DOHH2 (cell line): ENCODE measurements around the gene KRTAP5-6.

ENCODE experiments used
- H3F3A ChIP-seq: fragments of 200-600 bp; sonication (generic), shearing (Covaris generic); 2 replicates; pipeline ENCODE4 v1.6.0; 2016; ENCODE audit warnings: antibody characterized with exemption, mild to moderate bottlenecking; ENCODE audit not compliant: control insufficient read depth, insufficient read depth
- H3K27ac ChIP-seq: fragments of 200-600 bp; sonication (generic); 2 replicates; pipeline ENCODE4 v1.5.1; 2014; ENCODE audit warnings: low read depth, mild to moderate bottlenecking, low read length, moderate library complexity
- H3K27me3 ChIP-seq: fragments of 200-600 bp; sonication (generic); 2 replicates; pipeline ENCODE4 v1.6.1; 2014; ENCODE audit warnings: mild to moderate bottlenecking, low read length, mixed read lengths; ENCODE audit not compliant: control insufficient read depth
- H3K36me3 ChIP-seq: fragments of 200-600 bp; sonication (generic); 2 replicates; pipeline ENCODE4 v1.6.1; 2014; ENCODE audit warnings: mild to moderate bottlenecking, low read length, moderate library complexity, mixed read lengths; ENCODE audit not compliant: control insufficient read depth
- H3K4me1 ChIP-seq: fragments of 200-600 bp; sonication (generic); 2 replicates; pipeline ENCODE4 v1.6.1; 2014; ENCODE audit warnings: mild to moderate bottlenecking, low read length, mixed read lengths; ENCODE audit not compliant: control insufficient read depth
- H3K4me2 ChIP-seq: fragments of 200-600 bp; sonication (generic); 2 replicates; pipeline ENCODE4 v1.6.0; 2014; ENCODE audit warnings: mild to moderate bottlenecking, low read length, moderate library complexity
- H3K4me3 ChIP-seq: fragments of 200-600 bp; sonication (generic); 2 replicates; pipeline ENCODE4 v1.5.1; 2014; ENCODE audit warnings: mild to moderate bottlenecking, low read length, mixed read lengths
- H3K79me2 ChIP-seq: fragments of 200-600 bp; sonication (generic); 2 replicates; pipeline ENCODE4 v1.6.1; 2014; ENCODE audit warnings: mild to moderate bottlenecking, low read length, mixed read lengths; ENCODE audit not compliant: control insufficient read depth
- H3K9me2 ChIP-seq: fragments of 200-600 bp; sonication (generic); replicated peaks from 2 replicates; pipeline ENCODE4 v1.6.1; 2014; ENCODE audit warnings: mild to moderate bottlenecking, low read length, mixed read lengths; ENCODE audit not compliant: control insufficient read depth
- H3K9me3 ChIP-seq: fragments of 200-600 bp; sonication (generic); 2 replicates; pipeline ENCODE4 v1.6.1; 2014; ENCODE audit warnings: antibody characterized with exemption, low read length, mixed read lengths; ENCODE audit not compliant: control insufficient read depth, insufficient read depth
- H4K20me1 ChIP-seq: fragments of 200-600 bp; sonication (generic); 2 replicates; pipeline ENCODE4 v1.6.0; 2014; ENCODE audit warnings: low read depth, mild to moderate bottlenecking, antibody characterized with exemption, low read length, moderate library complexity; ENCODE audit not compliant: control insufficient read depth, insufficient read depth
- EZH2phosphoT487 ChIP-seq: fragments of 200-600 bp; sonication (generic); IDR thresholded peaks from 2 replicates; pipeline ENCODE4 v1.6.1; 2017; ENCODE audit warnings: borderline replicate concordance, mild to moderate bottlenecking, antibody characterized with exemption, low read length, moderate library complexity, mixed read lengths
- TF ChIP-seq, protein P1 (sequence below): fragments of 200-600 bp; sonication (generic); IDR thresholded peaks from one replicate; pipeline ENCODE4 v1.5.1; 2014; ENCODE audit warnings: antibody characterized with exemption, mild to moderate bottlenecking, low read depth, low read length; ENCODE audit not compliant: poor library complexity, severe bottlenecking

KRTAP5-6 gene

GRCh38 chr11:1742869-1743584 lies 46.0 kb downstream of the KRTAP5-6 start:
- H3K4me3 ChIP-seq, result no peak overlapping the region
- TF ChIP-seq, protein P1, sequence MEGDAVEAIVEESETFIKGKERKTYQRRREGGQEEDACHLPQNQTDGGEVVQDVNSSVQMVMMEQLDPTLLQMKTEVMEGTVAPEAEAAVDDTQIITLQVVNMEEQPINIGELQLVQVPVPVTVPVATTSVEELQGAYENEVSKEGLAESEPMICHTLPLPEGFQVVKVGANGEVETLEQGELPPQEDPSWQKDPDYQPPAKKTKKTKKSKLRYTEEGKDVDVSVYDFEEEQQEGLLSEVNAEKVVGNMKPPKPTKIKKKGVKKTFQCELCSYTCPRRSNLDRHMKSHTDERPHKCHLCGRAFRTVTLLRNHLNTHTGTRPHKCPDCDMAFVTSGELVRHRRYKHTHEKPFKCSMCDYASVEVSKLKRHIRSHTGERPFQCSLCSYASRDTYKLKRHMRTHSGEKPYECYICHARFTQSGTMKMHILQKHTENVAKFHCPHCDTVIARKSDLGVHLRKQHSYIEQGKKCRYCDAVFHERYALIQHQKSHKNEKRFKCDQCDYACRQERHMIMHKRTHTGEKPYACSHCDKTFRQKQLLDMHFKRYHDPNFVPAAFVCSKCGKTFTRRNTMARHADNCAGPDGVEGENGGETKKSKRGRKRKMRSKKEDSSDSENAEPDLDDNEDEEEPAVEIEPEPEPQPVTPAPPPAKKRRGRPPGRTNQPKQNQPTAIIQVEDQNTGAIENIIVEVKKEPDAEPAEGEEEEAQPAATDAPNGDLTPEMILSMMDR, result no peak
- TF ChIP-seq EZH2phosphoT487, result no peak
- no peak overlapping the region for H3K27ac ChIP-seq
- H3K27me3 ChIP-seq, result no peaks in the 10 kb centered on the region
- no peaks in the 10 kb centered on the region for H3K36me3 ChIP-seq
- no peaks in the 10 kb centered on the region for H4K20me1 ChIP-seq
- H3K9me2 ChIP-seq, result no peaks in the 10 kb centered on the region
- no peaks in the 10 kb centered on the region for H3K4me1 ChIP-seq
- no peaks in the 10 kb centered on the region for H3K79me2 ChIP-seq
- H3F3A ChIP-seq, result no peaks in the 10 kb centered on the region
- peaks cover 17% of the 10 kb centered on the region; the same call in 1 of the 2 replicates for H3K9me3 ChIP-seq
- H3K4me2 ChIP-seq, result no peak overlapping the region

- H3K4me1 ChIP-seq, result no peaks in the 10 kb centered on the region
- no peaks in the 10 kb centered on the region for H3K9me2 ChIP-seq
- no peaks in the 10 kb centered on the region for H4K20me1 ChIP-seq
- H3F3A ChIP-seq, result no peaks in the 10 kb centered on the region
- no peaks in the 10 kb centered on the region for H3K27me3 ChIP-seq
- H3K9me3 ChIP-seq, result peaks cover 17% of the 10 kb centered on the region; the same call in 1 of the 2 replicates
- H3K27ac ChIP-seq, result no peak overlapping the region
- no peaks in the 10 kb centered on the region for H3K36me3 ChIP-seq
- no peak for TF ChIP-seq EZH2phosphoT487
- TF ChIP-seq, protein P1, result no peak
- H3K4me3 ChIP-seq, result no peak overlapping the region
- no peaks in the 10 kb centered on the region for H3K79me2 ChIP-seq
- no peak overlapping the region for H3K4me2 ChIP-seq
Observed at GRCh38 chr11:1743585-1744136, 46.7 kb downstream of the KRTAP5-6 start.

DNA sequence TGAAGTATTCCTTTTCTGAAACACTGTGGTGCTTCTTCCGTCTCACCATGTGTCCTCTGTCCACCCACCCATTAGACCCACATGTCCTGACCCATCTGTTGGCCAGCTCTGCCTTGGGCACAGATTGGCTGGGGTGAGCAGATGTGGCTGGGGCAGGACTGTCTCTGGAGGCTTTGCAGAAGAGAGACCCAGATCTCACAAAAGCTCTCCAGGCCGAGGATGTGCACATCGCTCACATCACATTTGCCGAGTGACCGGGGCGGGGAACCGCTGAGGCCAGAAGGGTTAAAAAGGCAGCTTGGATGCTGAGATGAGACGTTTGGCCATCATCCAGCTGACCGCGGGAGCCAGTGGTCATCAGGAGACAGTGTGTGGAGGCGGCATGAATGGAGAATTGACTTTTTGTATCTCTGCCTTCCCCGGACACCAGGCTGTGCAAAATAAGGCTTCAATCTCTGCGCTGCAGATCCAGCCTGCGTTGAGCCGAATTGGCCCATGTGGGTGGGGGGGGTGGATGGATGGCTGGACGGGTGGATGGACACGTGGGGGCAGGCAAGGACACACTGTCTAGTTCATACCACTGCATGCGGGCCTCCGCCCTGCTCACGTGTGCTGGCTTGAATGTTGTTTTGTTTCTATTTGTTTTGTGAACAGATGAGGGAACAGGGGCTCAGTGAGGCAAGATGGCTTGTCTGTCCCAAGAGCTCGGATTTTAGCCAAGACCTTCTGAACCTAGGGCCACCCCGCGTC lies 47.3 kb downstream of the KRTAP5-6 start:
- no peak for TF ChIP-seq EZH2phosphoT487
- TF ChIP-seq, protein P1, result no peak
- H3K9me2 ChIP-seq, result no peaks in the 10 kb centered on the region
- H3K4me1 ChIP-seq, result no peaks in the 10 kb centered on the region
- H3K36me3 ChIP-seq, result no peaks in the 10 kb centered on the region
- H4K20me1 ChIP-seq, result no peaks in the 10 kb centered on the region
- no peaks in the 10 kb centered on the region for H3K27me3 ChIP-seq
- no peaks in the 10 kb centered on the region for H3K79me2 ChIP-seq
- H3K4me2 ChIP-seq, result no peak overlapping the region
- H3F3A ChIP-seq, result no peaks in the 10 kb centered on the region
- no peak overlapping the region for H3K27ac ChIP-seq
- no peak overlapping the region for H3K4me3 ChIP-seq
- peaks cover 17% of the 10 kb centered on the region; the same call in 1 of the 2 replicates for H3K9me3 ChIP-seq
